ENCODE measurements around the gene PXDN.
"Not testable (repeated sequence)": the region's sequence is repeated elsewhere in the genome, so short reads cannot be mapped to it uniquely, and the experiment has no call there.

The PXDN gene

DNA sequence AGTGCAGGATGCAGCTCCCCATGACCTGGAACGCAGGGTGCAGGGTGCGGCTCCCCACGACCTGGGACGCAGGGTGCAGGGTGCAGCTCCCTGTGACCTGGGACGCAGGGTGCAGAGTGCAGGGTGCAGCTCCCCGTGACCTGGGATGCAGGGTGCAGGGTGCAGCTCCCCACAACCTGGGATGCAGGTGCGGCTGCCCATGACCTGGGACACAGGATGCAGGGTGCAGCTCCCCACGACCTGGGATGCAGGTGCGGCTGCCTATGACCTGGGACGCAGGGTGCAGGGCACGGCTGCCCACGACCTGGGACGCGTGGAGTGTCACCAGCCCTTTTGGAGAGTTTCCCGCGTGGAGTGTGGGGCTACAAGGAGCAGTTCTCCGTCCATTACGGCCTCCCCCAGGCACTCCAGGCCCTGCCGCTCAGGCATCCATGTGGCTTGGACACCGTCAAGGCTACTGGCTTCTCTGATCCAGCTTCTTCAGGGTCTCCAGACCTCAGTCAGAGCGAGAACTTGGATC, 38.7 kb downstream of the PXDN start:
- no peak overlapping the region for H3K4me3 ChIP-seq (ENCODE audit: low read depth, low read length)

DNA sequence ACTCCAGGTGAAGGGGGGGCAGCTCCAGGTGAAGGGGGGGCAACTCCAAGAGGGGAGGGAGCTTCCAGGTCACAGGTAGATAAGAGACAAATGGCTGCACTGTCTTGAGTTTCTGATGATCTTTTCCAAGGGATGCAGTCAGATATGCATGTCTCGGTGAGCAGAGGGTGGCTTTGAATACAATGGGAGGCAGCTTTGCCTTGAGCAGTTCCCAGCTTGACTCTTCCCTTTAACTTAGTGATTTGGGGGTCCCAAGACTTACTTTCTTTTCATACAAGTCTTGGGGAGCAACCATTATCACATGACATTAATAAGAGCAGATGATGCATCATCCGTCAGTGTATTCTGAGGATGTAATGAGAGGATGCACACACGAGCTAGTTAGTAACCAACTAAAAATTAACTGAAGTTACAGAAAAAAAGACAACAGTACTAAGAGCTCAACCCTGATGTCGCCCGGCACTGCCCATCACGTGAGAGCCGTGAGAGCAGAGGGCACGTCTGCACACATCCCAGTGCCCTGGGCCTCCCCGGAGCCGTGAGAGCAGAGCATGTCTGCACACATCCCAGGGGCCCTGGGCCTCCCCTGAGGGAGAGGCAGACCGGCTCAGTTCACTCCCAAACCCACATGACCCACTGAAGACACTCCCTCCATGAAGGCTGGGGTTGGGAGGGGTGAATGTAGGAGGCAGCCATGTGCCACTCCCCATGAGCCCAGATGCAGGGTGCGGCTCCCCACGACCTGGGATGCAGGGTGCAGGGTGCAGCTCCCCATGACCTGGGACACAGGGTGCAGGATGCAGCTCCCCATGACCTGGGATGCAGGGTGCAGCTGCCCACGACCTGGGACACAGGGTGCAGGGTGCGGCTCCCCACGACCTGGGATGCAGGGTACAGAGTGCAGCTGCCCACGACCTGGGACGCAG, 39.4 kb downstream of the PXDN start:
- H3K4me3 ChIP-seq (ENCODE audit: low read depth, low read length): no peak overlapping the region

DNA sequence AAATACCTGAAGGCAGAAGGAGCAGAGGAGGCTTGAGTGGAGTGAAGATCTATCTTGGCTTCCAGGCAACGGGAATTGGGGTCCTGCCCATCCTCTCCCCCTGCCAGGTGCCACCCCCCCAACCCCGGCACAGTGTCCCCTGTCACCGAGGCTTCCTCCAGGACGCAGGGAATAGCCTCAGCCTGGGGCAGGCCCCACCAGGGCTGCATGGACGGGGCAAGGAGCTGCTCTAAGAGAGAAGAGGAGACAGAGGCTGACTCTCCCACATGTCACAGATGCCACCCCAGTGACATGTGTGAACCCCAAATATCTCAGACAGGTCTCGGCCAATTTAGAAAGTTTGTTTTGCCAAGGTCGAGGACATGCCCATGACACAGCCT, 42.1 kb downstream of the PXDN start:
- H3K4me3 ChIP-seq (ENCODE audit: low read depth, low read length): no peak overlapping the region

DNA sequence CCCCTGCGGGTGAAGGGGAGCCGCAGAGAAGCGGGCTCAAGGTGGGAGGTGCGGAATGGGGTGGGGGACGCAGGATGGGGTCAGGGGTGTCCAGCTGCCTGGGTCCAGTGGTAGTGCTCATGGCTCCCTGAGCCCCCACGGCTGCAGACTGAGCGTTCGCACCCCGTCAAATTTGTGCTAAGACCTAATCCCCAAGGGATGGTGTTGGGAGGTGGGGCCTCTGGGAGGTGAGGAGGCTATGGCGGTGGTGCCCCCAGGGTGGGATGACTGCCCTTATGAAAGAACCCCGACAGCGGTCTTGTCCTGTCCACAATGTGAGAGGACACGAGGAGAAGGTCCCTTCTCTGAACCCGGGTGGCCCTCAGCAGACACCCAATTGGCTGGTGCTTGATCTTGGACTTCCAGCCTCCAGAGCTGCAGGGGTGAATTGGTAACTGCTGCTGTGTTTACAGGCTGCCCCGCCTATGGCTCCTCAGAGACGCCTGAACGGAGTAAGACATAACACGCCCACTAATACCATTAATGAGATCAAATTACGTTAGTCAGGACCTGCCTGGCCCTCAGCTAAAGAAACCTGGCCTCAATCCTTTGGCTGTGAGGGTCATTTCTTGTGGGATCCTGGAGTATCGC, 42.6 kb downstream of the PXDN start:
- no peak overlapping the region for H3K4me3 ChIP-seq (ENCODE audit: low read depth, low read length)

DNA sequence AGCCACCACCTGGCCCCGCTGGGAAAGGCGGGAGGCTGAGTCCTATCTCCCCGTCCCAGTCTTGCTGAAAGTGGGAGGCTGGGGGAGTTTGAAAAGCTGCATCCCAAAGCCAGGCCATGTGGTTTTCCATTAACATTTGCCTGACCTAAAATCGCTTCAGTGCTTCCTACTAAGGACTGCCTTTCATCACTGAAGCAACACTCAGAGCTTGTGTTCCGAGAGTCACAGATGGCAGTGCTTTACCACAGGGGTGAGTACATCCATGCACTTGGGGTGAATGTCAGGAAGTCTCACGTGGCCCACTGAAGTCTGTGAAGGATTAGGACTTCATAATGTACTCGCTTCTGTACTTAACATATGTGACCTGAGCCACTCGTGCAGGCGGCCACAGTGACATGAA, 43.3 kb downstream of the PXDN start:
- no peak overlapping the region for H3K4me3 ChIP-seq (ENCODE audit: low read depth, low read length)

DNA sequence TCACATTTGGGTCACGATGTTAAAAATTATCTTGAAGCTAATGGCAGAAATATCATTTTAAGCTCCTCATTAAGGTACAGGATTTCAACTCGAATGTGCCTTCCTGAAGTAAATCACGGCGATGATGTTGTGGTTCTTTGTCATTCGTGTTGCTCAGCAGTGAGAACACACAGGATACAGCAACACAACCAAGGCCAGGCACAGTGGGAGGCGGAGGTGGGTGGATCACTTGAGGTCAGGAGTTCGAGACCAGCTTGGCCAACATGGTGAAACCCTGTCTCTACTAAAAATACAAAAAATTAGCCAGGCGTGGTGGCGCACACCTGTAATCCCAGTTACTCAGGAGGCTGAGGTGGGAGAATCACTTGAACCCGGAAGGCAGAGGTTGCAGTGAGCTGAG, 43.9 kb downstream of the PXDN start:
- H3K4me3 ChIP-seq (ENCODE audit: low read depth, low read length): not testable (repeated sequence)

DNA sequence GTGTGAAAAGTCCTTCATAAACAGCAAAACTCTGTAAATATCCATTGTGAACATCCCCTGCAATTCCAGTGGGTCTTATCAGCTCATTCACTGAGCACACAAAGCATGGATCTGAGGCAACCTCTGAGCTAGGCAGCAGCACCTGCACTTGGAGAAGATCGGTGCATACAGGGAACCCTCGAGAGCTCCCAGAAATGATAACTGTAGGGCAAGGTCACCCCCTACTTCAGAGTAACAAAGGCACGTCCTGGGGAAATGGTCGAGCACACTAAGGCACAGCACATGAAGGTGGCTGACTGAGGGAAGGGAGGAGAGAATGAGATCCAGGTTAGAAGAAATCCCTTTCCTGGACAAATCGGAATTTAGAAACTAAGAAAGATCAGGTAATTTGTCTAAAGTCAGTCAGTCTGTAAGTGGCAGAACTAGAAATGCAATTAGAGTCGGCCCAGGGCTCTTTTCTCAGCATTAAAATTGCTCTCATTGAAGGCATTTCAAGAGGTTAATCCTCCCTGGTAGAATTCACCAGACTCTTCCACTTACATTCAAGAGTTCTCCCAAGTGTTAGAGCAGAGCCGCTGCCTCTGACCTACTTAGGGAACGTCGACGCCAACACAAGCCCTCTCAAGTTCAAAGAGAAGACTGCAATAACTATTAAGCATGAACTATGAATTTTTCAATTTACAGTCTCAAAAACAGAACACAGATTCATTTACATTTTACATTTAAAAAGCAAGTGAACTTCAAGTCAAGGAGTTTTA, 45.9 kb downstream of the PXDN start:
- no peak overlapping the region for H3K4me3 ChIP-seq (ENCODE audit: low read depth, low read length)

DNA sequence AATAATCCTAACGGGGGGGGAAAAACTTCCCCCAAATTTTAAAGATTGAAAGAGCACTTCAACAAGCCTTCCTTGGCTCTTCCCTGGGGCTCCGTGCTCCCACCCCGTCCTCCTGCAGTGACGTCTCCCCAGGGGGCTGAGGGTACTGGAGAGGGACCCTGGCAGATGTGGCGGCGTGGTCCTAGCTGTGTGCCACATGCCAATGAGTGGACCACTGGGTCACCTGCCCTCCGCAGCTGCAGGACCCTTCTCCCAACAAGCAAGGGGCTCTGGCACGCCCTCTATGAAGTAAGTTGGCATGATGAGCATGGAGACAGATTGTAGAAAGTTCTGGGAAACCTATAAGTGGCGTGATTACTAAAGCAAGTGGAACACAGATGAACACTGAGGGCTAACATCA, 46.7 kb downstream of the PXDN start:
- no peak overlapping the region for H3K4me3 ChIP-seq (ENCODE audit: low read depth, low read length)

DNA sequence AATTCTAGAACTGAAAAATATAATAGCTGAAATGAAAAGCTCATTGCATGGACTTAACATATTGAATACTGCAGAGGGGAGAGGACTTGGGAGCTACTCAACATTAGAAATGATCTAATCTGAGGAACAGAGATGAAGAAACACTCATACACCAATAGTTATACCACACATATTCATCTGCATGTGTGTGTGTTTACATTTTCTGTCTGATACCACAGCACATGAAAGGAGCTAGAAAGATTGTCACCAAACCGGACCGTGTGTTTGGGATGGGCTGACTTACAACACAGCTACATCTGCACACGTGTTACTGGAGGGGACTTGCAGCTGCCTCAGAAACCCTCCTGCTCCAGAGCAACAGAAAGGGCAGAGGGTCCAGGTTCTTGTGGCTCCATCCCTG, 47.8 kb downstream of the PXDN start:
- no peak overlapping the region for H3K4me3 ChIP-seq (ENCODE audit: low read depth, low read length)

DNA sequence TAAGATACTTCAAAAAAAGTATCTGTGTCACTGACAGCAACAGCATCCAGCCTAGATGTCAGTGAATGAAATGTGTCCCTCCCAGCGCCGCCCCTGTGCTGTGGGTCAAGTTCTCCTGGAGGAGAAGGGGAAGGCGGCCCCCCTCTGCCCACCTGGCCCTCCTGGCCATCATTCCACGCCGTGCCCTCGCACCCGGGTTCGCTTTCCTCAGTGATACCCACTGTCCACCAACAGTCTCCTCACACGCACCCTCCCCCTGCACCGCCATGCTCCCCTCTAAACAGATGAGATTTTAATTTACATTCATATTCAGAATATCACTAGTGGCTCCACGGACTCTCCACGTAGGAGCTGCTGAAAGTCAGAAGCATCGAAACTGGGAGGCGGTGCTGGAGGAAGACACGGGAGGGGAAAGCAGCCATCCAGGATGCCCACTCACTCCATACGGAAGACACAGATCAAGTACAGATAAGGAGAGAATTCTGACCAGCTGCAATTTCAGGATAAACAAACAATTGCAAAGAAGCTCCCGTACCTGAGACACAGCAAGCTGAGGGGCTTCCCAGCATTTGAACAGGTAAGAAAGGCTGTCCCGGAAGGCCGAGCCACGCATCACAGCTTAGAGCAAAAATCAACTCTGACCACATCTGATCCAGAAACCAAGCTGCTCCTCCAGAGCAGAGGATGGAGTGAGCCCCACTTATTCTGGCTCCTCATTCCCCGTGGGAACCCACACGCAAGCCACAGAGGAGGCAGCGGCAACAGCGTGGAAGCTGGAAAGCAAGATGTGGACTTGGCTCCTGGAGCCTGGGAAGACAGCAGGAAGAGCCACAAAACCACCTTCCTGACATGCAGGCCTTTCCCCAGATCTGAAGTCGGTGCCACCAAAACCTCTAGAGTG, 49.7 kb downstream of the PXDN start:
- no peak overlapping the region for H3K4me3 ChIP-seq (ENCODE audit: low read depth, low read length)

DNA sequence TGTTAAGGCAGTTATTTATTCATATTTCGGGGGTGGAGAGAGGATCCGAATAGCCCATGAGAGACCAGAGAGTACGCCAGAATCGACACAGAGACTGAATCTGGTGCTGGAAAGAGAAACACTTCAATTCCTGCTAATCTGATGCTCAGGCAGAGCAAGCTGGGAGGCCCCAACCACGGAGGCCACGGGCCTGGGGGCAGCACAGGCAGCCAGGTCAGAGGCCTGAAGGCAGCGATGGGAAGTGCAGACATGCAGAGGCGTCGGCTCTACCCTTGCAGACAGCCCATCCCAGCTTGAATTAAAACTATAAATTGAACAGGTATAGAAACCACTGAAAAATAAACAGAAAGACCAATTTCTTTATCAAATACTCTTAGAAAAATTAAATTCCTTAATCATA, 50.6 kb downstream of the PXDN start:
- H3K4me3 ChIP-seq (ENCODE audit: low read depth, low read length): no peak overlapping the region

DNA sequence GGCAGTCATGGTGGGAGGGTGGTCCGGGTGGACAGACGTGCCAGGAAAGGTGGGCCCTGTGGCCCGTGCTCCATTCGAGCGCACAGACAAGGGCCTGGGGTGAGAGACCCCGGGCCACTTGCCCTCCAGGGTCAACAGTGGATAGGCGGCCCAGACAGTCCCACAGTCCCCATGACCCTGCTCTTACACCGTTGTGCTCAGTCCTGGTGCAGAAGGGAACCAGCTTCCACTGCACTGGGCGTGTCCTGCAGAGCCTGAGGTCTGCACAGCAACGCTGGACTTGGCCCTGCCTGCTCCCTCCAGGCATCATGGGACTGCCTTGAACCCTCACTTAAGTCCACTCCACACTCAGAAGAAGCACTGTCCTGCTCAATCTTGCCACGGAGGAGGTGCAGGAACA, 52.0 kb downstream of the PXDN start:
- no peak overlapping the region for H3K4me3 ChIP-seq (ENCODE audit: low read depth, low read length)

DNA sequence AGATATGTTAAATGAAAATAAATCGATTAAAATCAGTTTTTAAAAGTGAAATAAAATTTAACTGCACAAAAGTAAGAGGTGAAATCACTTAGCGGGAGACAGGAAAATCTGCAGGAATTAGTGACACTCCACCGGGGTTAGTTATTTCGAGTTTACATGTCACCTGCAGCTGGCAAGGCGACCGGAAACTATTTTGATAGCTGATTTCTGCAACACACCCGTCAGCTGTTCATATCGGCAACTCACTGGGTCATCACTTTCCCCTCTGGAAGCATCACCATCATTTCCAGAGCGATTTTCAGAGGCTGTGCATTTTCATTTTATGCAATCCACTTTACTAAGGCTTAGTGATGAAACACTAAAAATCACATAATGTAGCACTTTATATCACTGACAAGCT, 52.9 kb downstream of the PXDN start:
- H3K4me3 ChIP-seq (ENCODE audit: low read depth, low read length): no peak overlapping the region

DNA sequence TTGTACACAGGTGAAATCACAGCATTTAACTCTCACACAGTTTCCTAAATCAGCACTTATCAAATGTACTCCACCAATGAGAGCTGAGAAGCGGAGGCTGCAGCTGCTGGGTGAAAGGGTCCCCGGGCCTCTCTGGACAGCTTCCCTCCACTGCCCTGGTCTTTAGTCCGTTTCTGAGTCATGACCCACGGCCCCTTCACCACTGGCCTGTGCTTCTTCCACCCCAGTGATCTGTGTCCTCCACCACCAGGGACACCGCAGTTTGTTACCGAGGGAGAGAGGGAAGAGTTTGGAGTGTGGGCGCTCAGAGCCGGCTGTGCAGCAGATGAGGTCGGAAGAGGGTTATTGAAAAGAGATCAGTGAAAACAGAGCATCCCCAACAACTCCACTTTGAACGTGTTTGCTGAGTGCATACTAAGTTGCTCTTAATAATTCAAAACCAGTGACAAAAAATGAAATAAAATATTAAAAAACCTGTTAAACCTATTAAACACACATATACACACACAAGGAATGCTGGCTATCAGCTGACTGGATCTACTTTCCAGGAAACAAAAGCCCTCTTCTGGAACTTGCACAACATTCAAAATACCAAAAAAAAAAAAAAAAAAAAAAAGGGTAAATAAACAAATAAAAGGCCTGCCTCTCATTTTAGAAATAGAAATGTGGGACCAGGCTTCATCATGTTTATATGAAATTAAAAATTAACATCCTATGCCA, 54.1 kb downstream of the PXDN start:
- H3K4me3 ChIP-seq (ENCODE audit: low read depth, low read length): no peak overlapping the region

DNA sequence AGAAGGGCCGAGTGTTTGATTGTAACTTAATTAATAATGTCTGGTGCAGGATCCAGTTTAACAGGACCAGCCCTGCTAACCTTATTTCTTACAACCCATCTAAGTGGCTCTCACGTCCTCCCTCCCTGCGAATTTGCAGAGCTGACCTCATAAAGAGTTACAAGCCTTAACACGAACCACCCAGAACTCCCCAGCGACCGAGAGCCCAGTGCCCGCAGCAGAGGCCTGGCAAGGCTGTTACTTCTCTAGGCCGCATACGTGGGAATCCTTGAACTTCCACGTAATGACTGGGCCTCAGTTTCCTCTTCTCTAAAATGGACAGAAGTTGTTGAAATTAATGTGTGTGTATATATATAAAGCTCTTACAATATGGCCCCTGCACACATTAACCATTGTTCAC, 55.5 kb downstream of the PXDN start:
- H3K4me3 ChIP-seq (ENCODE audit: low read depth, low read length): no peak overlapping the region

DNA sequence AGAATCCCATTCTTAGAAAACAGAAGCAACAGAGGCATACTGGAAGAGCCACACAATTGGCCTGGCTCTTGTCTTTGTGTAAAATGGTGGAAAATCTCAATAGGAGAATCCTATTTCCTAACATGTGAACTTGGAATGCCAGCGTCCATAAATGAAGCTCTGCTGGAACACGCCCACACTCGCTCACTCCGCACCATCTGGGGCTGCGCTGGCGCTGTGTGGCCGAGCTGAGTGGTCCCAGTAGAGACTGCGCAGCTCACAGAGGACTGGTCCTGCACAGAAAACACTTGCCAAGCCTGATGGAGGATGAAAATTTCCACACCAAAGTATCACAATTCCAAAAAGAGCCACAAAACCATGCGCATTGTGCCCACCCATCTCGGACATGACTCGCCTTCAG, 56.2 kb downstream of the PXDN start:
- H3K4me3 ChIP-seq (ENCODE audit: low read depth, low read length): no peak overlapping the region

DNA sequence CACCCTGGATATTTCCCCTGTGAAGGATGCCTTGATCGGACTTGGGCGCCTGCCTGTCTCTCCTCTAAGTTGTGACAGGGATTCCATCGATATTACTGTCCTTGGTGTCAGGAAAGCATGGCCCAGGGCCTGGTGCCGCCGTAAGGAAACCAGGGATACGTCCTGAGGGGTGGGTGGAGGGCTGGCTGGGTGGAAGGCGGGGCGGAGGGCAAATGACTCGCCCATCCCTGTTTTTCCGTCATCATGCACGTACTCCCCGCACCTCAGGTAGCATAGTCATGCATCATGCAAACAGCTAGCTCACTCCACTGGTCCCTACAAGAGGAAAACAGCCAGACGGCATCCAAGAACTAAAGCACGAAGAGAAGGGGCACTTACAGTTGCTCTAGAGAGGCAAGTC, 57.1 kb downstream of the PXDN start:
- H3K4me3 ChIP-seq (ENCODE audit: low read depth, low read length): no peak overlapping the region

DNA sequence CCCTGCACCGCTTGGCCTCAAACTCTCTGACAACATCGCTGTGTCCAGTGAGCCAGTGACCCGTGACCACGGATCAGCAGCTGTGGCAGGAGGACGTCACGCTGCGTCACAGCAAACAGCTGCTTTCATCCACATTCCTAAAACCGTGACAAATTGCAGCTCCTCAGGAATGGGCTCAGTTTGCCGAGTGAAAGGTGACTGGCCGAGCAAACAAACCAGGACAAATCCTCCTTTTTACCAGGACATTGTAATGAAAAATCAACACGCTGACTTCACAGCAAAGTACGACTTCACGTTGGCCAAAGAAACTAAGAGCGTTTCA, 57.6 kb downstream of the PXDN start:
- H3K4me3 ChIP-seq (ENCODE audit: low read depth, low read length): no peak overlapping the region

DNA sequence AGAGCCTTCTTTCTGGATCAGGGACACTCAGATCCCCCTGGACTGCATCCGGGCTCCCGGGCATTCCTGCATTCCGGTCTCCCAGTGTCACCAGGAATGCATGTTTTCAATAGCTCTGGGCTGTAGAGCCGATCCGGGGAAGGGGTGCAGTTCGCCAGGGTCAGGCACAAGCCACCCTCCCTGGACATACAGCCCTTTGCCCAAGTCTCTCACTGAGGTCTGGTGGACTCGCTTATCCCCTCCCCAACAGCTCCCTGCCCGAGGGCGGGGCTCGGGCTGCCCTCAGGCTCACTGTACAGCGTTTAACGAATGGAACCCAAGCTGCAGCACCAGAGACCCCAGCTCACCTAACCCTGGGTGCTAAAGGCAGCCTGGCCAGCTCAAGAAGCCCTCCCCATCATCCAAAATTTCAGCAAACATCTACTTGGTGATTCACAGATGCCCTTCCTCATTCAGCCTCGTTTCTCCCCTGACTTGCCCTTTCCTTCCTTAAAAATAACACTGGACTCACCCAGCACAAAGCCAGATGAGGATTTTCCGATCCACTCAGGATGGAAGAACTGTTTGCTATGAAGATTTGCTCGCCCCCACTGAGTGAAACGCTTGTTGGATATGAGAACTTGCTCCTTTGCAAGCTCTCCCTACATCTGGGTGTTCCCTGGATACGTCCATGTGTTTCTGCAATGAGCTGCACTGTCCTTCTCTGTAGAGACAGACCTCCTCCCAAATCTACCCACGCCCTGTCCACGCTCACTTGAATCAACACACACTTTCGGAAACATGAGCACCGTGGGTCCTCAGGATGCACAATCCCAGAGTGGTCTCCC, 58.1 kb downstream of the PXDN start:
- H3K4me3 ChIP-seq (ENCODE audit: low read depth, low read length): no peak overlapping the region

Data from iPS-11a (cell line).